Activated naive CD8-positive, alpha-beta T cell treated with anti-CD3 and anti-CD28 coated beads, Interleukin-2, amount 50 U/mL, for 16 hours (primary cell): ENCODE measurements around the gene GPATCH2.
"Not testable (repeated sequence)": the region's sequence is repeated elsewhere in the genome, so short reads cannot be mapped to it uniquely, and the experiment has no call there.

Experiments
- DNase-seq: peaks from one replicate; pipeline ENCODE4 v3.0.0-alpha.2; 2020; ENCODE audit warnings: low read depth, low spot score

Gene GPATCH2

DNA sequence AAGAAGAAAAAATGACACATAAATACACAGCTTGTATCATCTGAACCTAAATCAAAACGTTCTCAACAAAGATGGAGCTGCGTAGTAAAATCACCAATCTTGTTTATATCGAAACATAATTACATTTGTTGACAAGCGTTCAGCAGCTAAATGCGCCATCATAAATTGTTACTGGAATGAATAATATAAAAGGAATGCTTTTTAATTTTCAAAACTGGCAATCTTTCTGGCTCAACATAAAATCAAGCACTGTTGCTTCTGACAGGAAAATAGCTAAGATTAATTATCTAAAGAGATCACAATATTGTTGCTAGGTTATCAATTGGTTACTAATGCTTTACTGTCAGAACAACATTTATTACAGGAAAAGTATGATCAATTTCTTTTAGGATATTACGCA, 181.5 kb downstream of the GPATCH2 start:
- DNase-seq, result no peak

- no peak for DNase-seq
Observed at GRCh38 chr1:217443845-217444244, 187.0 kb downstream of the GPATCH2 start.

DNA sequence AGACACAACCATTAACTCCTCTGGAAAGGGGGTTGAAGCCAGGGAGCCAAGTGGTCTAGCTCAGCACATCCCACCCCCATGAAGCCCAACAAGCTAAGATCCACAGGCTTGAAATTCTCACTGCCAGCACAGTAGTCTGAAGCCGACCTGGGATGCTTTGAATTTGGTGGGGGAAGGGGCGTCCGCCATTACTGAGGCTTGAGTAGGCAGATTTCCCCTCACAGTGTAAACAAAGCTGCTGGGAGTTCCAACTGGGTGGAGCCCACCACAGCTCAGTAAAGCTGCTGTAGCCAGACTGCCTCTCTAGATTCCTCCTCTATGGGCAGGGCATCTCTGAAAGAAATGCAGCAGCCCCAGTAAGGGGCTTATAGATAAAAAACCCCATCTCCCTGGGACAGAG, 193.5 kb downstream of the GPATCH2 start:
- no peak for DNase-seq

DNA sequence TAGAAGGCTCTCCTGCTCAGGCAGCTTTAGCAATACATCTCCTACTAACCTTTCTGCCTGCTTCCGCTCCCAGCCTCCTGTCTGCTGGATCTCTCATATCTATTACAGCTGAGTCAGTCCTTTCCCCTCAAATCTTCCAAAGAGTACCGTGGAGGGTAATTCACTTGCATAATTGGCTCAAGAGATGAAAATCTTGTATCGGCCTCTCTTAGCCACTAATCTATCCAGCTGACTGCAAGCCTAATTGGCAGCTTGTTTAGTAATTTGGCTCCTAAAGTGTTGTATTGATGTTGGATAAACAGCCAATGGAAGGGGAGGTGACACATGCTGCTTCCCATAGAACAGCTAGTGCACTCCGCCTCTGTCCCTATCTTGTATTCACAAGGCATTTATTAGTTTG, 195.7 kb downstream of the GPATCH2 start:
- no peak for DNase-seq

DNA sequence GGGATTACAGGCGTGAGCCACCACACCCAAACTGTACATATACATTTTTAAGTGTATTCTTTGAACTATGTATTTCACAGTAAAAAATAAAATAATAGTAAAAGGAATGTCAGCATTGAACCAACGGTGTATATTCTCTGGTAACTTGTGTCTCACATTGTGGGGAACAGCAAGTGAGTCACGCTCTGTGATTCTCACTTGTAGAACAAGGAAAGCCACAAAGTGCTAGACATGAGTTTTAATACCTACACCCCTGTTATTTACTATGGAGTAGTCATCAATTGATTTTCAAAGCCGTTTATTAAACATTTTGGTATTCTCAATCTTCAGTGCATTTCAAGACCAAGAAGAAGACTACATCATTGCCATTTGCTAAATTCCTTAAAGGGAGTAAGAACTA, 197.2 kb downstream of the GPATCH2 start:
- DNase-seq, result no peak

GRCh38 chr1:217432339-217432738, 198.6 kb downstream of the GPATCH2 start:
- no peak for DNase-seq

- no peak for DNase-seq
Observed at GRCh38 chr1:217431395-217431794, 199.5 kb downstream of the GPATCH2 start.

- DNase-seq, result no peak
Observed at GRCh38 chr1:217425422-217425821, 205.5 kb downstream of the GPATCH2 start.

DNA sequence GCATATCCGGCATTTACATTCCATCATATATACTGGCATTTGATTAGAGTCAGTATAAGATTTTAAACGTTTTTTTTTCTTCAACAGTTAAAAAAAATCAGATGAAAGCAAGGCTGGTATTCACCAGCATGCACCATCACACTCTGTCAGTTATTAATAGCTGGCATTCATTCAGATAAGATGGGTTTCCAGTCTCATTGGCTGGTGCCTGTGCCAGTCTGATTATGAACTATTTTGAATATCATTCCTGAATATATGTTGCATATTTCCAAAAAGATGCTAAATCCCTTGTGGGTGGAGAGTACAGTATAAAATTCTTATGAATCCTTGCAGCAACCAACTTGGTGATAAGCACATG, 211.7 kb downstream of the GPATCH2 start:
- DNase-seq, result no peak

DNA sequence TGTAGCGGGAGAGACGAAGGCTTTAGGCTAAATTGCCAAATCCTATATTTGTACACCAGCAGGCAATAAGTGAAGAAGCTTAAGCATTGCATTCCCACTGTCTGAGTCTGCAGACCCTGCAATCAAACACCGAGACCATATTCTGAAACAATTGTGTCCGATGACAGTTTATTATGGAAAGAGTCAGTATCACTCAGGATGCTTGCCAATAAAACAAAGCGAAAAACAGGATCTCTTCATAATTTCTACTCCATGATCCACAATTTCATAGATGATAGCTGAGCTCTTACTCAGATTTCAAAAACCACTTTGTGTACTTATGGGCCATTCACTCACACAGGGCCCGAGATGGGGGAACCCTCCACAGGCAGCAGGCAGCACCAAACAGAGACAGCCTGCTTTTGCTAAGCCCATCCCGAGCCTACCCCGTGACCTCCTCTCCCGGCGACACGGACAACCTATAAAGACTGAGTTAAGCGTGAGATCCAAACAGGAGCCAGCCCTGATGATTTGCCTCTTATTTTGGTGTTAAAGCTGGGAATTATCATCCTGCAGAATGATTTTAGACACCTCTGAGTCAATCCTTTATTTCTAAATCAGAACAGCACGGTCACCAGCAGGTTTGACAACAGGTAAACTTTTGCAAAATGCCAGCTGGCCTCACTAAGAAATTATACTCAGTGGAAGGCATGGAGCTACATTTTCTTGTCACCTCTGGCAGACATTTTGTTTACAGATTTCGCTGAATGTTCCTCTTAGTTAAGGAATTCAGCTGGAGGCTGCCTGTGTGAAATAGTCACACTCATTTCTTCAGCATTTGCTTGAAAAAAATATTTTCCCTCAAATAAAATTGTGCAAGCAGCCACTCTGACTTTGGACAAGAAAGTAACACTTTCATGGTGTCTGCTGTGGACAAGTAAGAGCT, 212.4 kb downstream of the GPATCH2 start:
- no peak for DNase-seq

DNA sequence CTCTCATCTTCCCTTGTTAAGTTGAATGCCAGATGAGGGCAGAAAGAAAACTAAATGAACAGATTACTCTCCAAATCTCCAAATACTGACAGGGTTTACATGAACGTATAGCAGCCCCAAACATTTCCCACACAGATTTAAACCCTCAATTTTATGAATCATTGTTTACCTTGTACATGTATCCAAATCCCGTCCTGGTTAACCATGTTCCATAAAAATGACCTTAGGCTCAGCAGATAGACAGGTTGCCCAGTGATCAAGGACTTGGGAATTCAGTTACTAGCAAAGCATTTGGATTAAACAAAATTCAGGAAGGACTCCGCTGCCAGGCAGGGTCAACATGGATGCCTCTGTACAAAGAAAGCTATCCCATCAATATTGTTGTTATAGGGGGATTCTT, 213.5 kb downstream of the GPATCH2 start:
- DNase-seq, result no peak

DNA sequence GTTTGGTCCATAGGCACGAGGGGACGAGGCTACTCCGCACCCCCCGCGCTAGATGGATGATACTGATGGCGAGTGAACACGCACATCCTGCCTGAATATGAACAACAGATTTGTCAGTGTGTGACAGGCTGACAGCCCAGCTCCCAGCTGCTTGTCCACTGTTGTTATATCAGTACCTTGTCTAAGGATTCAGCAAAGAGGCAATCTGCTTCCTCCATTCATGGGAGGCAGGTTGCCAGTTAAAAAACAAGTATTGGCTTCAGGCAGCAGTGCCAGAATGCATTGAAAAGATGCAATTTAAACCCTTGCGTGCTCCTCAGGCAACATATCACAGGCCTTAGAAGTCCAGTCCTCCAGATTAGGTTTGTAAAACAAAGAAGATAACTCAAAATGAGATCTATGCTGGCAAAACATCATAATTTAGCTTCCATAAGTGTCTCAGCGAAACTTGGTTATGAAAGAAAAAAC, 223.3 kb downstream of the GPATCH2 start:
- DNase-seq, result no peak

GRCh38 chr1:217403026-217403720, 227.7 kb downstream of the GPATCH2 start:
- no peak for DNase-seq

- DNase-seq, result no peak
Observed at GRCh38 chr1:217402301-217402700, 228.6 kb downstream of the GPATCH2 start.

DNA sequence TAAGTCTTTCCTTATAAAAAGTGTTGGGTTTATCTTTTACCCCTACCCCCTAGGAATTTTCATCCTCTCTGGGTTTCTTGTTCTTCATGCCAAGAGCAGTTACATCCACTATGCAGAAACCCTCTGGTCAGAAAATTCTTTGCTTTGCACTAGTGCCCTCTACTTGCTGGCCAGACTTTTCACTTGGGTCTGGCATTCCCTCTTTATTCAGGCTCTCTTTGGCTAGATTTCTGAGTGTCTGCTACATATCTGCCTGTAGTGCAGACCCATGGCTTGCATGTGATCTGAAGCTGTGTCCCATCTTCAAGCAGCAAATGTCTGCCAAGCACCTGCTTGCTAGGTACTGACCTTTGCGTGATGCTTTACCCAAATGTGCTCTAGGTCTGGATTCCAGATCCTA, 237.0 kb downstream of the GPATCH2 start:
- no peak for DNase-seq

DNA sequence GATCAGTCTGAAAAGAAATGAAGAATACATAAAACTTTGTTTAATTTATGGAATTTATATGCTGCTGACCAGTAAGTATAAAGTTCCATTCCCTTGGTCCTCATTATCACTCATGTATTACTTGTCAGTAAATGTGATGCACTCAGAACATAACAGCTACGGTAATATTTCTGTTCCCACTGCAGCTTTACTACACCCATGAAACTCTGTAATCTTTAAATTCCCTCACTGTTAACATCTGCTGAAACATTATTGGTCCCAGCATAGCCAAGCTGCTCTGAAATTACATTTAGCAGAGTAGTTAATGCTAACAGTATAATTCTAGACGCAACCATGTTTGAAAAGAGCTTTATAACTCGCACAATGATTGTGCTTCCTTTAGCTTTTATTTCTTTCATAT, 238.4 kb downstream of the GPATCH2 start:
- no peak for DNase-seq

- no peak for DNase-seq
Observed at GRCh38 chr1:217389895-217390294, 241.0 kb downstream of the GPATCH2 start.

DNA sequence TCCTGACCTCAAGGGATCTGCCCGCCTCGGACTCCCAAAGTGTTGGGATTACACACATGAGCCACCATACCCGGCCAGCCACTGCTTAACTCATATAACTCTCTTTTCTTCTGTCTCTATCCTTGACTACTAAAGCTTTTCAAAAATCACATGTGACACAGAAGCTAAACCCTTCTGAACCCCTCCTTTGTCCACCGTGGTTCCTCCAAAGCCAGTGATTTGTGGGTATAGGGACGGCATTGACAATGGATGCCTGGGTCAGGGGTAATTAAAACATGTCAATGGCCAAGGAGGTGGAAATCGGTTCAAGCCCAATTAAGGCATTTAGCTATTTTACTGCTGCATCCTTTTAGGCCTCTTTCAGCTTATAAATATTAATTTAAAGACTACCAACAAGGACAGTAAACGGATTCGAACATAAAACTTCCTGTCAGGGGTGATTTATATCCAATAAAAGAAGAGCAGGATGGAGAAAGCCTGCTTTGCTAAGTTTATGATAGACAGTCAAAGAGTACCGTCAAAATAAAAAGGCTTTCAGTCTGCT, 242.3 kb downstream of the GPATCH2 start:
- no peak for DNase-seq

DNA sequence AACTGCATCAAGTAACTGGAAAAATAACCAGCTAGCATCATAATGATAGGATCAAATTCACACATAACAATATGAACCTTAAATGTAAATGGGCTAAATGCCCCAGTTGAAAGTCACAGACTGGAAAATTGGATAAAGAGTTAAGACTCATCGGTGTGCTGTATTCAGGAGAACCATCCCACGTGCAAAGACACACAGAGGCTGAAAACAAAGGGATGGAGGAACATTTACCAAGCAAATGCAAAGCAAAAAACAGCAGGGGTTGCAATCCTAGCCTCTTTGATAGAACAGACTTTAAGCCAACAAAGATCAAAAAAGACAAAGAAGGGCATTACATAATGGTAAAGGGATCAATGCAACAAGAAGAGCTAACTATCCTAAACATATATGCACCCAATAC, 249.1 kb downstream of the GPATCH2 start:
- DNase-seq, result not testable (repeated sequence)

- DNase-seq, result not testable (repeated sequence)
Observed at GRCh38 chr1:217379804-217380203, 251.1 kb downstream of the GPATCH2 start.

DNA sequence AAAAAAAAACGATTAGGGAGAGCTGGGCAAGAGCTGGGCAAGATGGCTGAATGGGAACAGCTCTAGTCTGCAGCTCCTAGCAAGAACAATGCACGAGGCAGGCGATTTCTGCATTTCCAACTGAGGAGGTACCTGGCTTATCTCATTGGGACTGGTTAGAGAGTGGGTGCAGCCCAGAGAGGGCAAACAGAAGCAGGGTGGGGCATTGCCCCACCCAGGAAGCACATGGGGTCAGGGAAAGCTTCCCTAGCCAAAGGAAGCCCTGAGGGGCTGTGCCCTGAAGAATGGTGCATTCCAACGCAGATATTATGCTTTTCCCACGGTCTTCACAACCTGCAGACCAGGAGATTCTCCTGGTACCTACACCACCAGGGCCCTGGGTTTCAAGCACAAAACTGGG, 251.6 kb downstream of the GPATCH2 start:
- no peak for DNase-seq
